ENCODE data around the gene TESK1.

Gene TESK1

DNA sequence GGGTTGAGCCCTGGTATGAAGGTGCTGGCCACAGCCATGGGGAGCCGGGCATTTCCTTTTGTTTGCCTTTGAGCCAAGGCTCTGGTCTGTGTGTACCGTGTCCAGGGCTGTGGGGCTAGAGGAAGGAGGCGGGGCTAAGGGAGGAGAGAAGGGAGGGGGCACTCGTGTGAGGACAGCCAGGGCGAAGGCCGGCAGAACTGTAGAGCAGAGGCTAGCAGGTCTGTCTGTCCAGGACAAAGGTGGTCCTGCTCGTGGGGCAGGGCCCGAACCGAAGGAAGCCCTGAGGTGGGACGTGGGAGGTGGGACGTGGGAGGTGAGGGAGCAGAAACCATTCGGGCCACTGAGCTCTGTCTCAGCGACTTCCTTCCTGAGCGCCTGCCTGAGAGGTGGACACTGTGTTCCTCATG, 41.3 kb upstream of the TESK1 start:
- no peaks in the 10 kb centered on the region for H3K36me3 ChIP-seq (ENCODE audit: control insufficient read depth, insufficient read depth, low read length)
- H3K27ac ChIP-seq: no peak overlapping the region
- no peak overlapping the region for H3K9ac ChIP-seq
- H3K9me3 ChIP-seq (ENCODE audit: control insufficient read depth, low read length): no peaks in the 10 kb centered on the region
- H3K4me3 ChIP-seq (ENCODE audit: low read depth, low read length): no peak overlapping the region
- H3K4me1 ChIP-seq: no peaks in the 10 kb centered on the region
- no peaks in the 10 kb centered on the region for H3K79me2 ChIP-seq
- no peak overlapping the region for H3K4me2 ChIP-seq (ENCODE audit: low read length)
- H2AFZ ChIP-seq: no peak overlapping the region
- TF ChIP-seq, protein P1, sequence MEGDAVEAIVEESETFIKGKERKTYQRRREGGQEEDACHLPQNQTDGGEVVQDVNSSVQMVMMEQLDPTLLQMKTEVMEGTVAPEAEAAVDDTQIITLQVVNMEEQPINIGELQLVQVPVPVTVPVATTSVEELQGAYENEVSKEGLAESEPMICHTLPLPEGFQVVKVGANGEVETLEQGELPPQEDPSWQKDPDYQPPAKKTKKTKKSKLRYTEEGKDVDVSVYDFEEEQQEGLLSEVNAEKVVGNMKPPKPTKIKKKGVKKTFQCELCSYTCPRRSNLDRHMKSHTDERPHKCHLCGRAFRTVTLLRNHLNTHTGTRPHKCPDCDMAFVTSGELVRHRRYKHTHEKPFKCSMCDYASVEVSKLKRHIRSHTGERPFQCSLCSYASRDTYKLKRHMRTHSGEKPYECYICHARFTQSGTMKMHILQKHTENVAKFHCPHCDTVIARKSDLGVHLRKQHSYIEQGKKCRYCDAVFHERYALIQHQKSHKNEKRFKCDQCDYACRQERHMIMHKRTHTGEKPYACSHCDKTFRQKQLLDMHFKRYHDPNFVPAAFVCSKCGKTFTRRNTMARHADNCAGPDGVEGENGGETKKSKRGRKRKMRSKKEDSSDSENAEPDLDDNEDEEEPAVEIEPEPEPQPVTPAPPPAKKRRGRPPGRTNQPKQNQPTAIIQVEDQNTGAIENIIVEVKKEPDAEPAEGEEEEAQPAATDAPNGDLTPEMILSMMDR (IDR thresholded peaks at IDR 0.05): no peak
- H3K27me3 ChIP-seq (ENCODE audit: control insufficient read depth, insufficient read depth, low read length): no peaks in the 10 kb centered on the region

DNA sequence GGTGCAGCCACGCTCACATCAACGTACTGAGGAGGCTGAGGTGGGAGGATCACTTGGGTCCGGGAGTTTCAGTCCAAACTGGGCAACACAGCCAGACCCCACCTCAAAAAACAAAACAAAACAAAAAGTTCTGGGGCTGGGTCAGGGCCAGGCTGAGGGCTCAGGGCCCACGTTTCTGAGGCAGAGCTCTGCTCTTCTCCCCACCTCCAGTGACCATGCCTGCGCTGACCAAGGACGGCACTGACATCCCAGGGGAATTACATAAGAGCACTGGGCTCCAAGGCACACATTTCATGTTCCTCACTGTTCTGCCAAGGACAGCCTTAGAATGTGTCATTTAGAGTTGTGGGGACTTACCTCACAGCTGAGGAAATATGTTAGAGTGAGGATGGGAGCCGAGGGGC, 40.4 kb upstream of the TESK1 start:
- Histone ChIP-seq H3K27ac (no peak overlapping the region), H3K9ac (no peak overlapping the region), H3K9me3 (ENCODE audit: control insufficient read depth, low read length) (no peaks in the 10 kb centered on the region), H3K27me3 (ENCODE audit: control insufficient read depth, insufficient read depth, low read length) (no peaks in the 10 kb centered on the region), H3K36me3 (ENCODE audit: control insufficient read depth, insufficient read depth, low read length) (no peaks in the 10 kb centered on the region), H3K79me2 (no peaks in the 10 kb centered on the region), H3K4me1 (no peaks in the 10 kb centered on the region), H3K4me3 (ENCODE audit: low read depth, low read length) (no peak overlapping the region), H2AFZ (no peak overlapping the region), H3K4me2 (ENCODE audit: low read length) (no peak overlapping the region)
- TF ChIP-seq, protein P1 (IDR thresholded peaks at IDR 0.05): no peak

DNA sequence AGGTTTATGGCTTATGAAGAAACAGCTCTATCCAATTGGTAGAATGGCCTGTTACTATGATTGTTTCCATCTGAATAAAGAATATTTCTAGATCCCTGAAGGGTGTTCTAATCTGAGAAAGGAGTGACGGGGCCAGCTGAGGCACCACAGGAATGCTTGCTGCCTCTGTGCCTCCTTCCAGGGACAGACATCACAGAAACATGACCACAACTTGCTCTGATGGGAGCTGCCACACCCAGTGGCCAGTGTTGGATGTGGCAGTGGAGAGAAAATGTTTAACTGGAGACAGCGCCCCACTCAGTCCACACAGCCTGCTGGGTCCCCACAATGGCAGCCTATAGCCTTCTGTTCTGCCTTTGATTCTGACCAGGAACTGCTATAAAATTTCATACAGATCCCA, 38.6 kb upstream of the TESK1 start:
- no peaks in the 10 kb centered on the region for H3K27me3 ChIP-seq (ENCODE audit: control insufficient read depth, insufficient read depth, low read length)
- H3K9ac ChIP-seq: no peak overlapping the region
- no peak overlapping the region for H3K4me3 ChIP-seq (ENCODE audit: low read depth, low read length)
- no peak overlapping the region for H3K4me2 ChIP-seq (ENCODE audit: low read length)
- H3K4me1 ChIP-seq: no peaks in the 10 kb centered on the region
- H2AFZ ChIP-seq: no peak overlapping the region
- H3K36me3 ChIP-seq (ENCODE audit: control insufficient read depth, insufficient read depth, low read length): no peaks in the 10 kb centered on the region
- no peaks in the 10 kb centered on the region for H3K9me3 ChIP-seq (ENCODE audit: control insufficient read depth, low read length)
- TF ChIP-seq, protein P1 (IDR thresholded peaks at IDR 0.05): no peak
- H3K27ac ChIP-seq: no peak overlapping the region
- H3K79me2 ChIP-seq: no peaks in the 10 kb centered on the region

DNA sequence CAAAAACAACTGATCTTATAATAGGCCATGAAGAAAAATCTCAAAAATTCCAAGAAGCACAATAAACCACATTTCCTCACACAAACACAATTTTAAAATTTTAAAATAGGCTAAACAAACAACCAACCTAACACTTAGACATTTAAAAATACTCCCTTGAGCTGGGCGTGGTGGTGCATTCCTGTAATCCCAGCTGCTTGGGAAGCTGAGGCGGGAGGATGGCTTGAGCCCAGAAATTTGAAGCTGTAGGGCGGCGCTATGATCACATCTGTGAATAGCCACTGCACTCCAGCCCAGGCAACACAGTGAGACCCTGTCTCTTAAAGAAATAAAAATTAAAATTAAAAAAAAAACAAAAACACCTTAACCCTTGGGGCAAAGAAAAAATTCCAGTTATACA, 36.9 kb upstream of the TESK1 start:
- TF ChIP-seq, protein P1 (IDR thresholded peaks at IDR 0.05): no peak
- H3K27me3 ChIP-seq (ENCODE audit: control insufficient read depth, insufficient read depth, low read length): no peaks in the 10 kb centered on the region
- no peak overlapping the region for H3K4me2 ChIP-seq (ENCODE audit: low read length)
- H3K27ac ChIP-seq: no peak overlapping the region
- H3K9me3 ChIP-seq (ENCODE audit: control insufficient read depth, low read length): no peaks in the 10 kb centered on the region
- H3K4me3 ChIP-seq (ENCODE audit: low read depth, low read length): no peak overlapping the region
- no peaks in the 10 kb centered on the region for H3K79me2 ChIP-seq
- H3K36me3 ChIP-seq (ENCODE audit: control insufficient read depth, insufficient read depth, low read length): no peaks in the 10 kb centered on the region
- H2AFZ ChIP-seq: no peak overlapping the region
- no peaks in the 10 kb centered on the region for H3K4me1 ChIP-seq
- H3K9ac ChIP-seq: no peak overlapping the region

DNA sequence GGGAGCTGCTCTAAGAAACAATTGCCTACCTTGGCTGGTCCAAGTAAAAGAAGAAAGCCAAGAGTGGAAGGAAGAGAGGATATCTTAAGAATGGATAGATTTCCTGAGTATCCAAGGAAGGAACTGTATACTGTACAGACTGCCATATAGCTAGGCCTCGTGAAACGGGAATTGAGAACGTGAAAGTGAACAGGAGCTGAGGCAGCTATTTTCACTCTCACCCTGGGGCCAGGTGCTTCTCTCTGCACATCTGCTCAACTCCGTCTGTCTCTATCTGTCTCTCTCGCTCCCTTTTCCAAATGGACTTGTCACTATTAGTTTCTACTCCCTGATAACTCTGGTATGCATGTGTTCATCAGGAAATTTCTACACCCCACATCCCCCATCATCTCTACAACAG, 35.9 kb upstream of the TESK1 start:
- Histone ChIP-seq H3K9ac (no peak overlapping the region), H3K27me3 (ENCODE audit: control insufficient read depth, insufficient read depth, low read length) (no peaks in the 10 kb centered on the region), H3K4me3 (ENCODE audit: low read depth, low read length) (no peak overlapping the region), H3K4me1 (no peaks in the 10 kb centered on the region), H3K79me2 (no peaks in the 10 kb centered on the region), H3K27ac (no peak overlapping the region), H3K36me3 (ENCODE audit: control insufficient read depth, insufficient read depth, low read length) (no peaks in the 10 kb centered on the region), H2AFZ (no peak overlapping the region), H3K9me3 (ENCODE audit: control insufficient read depth, low read length) (no peaks in the 10 kb centered on the region), H3K4me2 (ENCODE audit: low read length) (no peak overlapping the region)
- TF ChIP-seq, protein P1 (IDR thresholded peaks at IDR 0.05): no peak

Data from parathyroid adenoma (tissue), 2 donors.